ENCODE data around the gene LDLRAD4.

LDLRAD4 gene

GRCh38 chr18:13199169-13199568 lies 19.4 kb upstream of the LDLRAD4 start:
- no peak for TF ChIP-seq CTCF (conservative IDR thresholded peaks at IDR 0.05; ENCODE audit: low read depth, low read length)
- DNase-seq (ENCODE audit: low read depth) = no peak
- H3K4me3 ChIP-seq (ENCODE audit: low read length) = no peak overlapping the region

- H3K4me3 ChIP-seq (ENCODE audit: low read length) = no peak overlapping the region
- no peak for TF ChIP-seq CTCF (conservative IDR thresholded peaks at IDR 0.05; ENCODE audit: low read depth, low read length)
- DNase-seq (ENCODE audit: low read depth) = no peak
These were observed 17.3 kb upstream of the LDLRAD4 start for GRCh38 chr18:13201292-13201691.

- no peak for TF ChIP-seq CTCF (conservative IDR thresholded peaks at IDR 0.05; ENCODE audit: low read depth, low read length)
- no peak overlapping the region for H3K4me3 ChIP-seq (ENCODE audit: low read length)
- no peak for DNase-seq (ENCODE audit: low read depth)
These were observed 16.0 kb upstream of the LDLRAD4 start for GRCh38 chr18:13202571-13202970.

GRCh38 chr18:13206301-13206700 lies 12.3 kb upstream of the LDLRAD4 start:
- TF ChIP-seq CTCF (conservative IDR thresholded peaks at IDR 0.05; ENCODE audit: low read depth, low read length) = no peak
- DNase-seq (ENCODE audit: low read depth) = no peak
- no peak overlapping the region for H3K4me3 ChIP-seq (ENCODE audit: low read length)

GRCh38 chr18:13207294-13207693 lies 11.3 kb upstream of the LDLRAD4 start:
- no peak overlapping the region for H3K4me3 ChIP-seq (ENCODE audit: low read length)
- TF ChIP-seq CTCF (conservative IDR thresholded peaks at IDR 0.05; ENCODE audit: low read depth, low read length) = no peak
- no peak for DNase-seq (ENCODE audit: low read depth)

GRCh38 chr18:13211534-13211933 lies 7.0 kb upstream of the LDLRAD4 start:
- no peak for DNase-seq (ENCODE audit: low read depth)
- no peak for TF ChIP-seq CTCF (conservative IDR thresholded peaks at IDR 0.05; ENCODE audit: low read depth, low read length)
- H3K4me3 ChIP-seq (ENCODE audit: low read length) = no peak overlapping the region

- no peak overlapping the region for H3K4me3 ChIP-seq (ENCODE audit: low read length)
- TF ChIP-seq CTCF (conservative IDR thresholded peaks at IDR 0.05; ENCODE audit: low read depth, low read length) = no peak
- no peak for DNase-seq (ENCODE audit: low read depth)
These were observed 5.3 kb upstream of the LDLRAD4 start for GRCh38 chr18:13213036-13213795.

All from retinal pigment epithelial cell (primary cell).